SK-N-MC (cell line): ENCODE data around the gene DEPP1.

ENCODE experiments used
- EZH2 ChIP-seq: fragments of 200-600 bp; sonication (generic); IDR thresholded peaks from one replicate; pipeline ENCODE4 v1.6.1; 2017; ENCODE audit warnings: antibody characterized with exemption
- FOXP2 ChIP-seq: optimal IDR thresholded peaks from 2 replicates; pipeline ENCODE3; 2011; ENCODE audit warnings: mild to moderate bottlenecking, moderate library complexity; ENCODE audit not compliant: insufficient read depth; ENCODE audit errors: extremely low read length, control extremely low read depth
- POLR2AphosphoS5 ChIP-seq: IDR thresholded peaks from 2 replicates; pipeline ENCODE4 v1.6.1; 2012; ENCODE audit warnings: mild to moderate bottlenecking, low read depth, low read length, borderline replicate concordance

DNA sequence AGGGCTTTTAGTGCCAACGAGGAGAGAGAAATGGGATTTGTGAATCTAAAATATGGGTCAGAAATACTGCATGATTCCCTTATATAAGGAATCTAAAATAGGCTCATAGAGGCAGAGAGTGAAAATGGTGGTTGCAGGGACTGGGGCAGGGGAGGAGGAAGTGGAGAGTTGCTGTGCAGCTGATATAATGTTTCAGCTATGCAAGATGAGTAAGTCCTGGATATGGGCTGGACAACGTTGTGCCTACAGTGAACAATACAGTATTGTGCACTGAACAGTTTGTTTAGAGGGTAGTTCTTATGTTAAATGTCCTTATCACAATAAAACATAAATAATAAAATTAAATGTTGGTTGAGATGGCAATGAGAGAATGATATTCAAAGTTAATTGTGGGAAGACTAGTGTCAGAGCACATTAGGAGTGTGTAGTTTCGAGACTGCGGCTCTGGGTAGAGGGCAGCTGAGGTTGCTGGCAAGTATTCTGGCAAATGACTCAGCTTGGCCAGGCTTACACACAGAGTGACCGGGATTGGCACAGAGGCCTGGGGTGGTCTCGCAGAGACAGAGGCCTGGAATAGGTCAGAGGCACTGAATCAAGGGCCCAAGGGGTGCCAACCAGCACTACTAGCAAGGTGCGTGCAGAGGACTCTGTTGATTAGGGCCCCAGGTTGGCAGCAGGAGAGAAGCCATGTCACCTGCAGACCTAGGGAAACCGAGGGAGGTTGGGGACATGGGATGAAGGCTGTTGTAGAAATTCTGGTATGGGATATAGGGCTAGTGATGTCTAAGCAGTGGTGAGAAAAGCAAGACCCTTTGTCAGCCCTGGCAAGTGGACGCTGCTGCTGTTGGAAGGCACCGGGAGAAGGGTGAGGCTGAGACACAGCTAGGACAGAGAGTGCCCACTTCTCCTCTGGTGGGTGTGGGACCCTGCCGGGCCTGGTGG is 2.8 kb upstream of the DEPP1 start:
- TF ChIP-seq POLR2AphosphoS5 (no peak), EZH2 (no peak), FOXP2 (no peak)
